ENCODE data around the gene NCAM1. TPM values are rescaled to one million over a fixed set of nuclear protein-coding genes. Genes with fewer than 3 reads are reported as not detected.

The NCAM1 gene
- polyA plus RNA-seq, 1 donor (not counting 4 experiments of a cell fraction or from before 2014, with no cell fraction given): 0.04 TPM

- no peak overlapping the region for H2AFZ ChIP-seq (ENCODE audit: control insufficient read depth, low read length)
- H3K27ac ChIP-seq (ENCODE audit: control insufficient read depth, insufficient read depth, low read length): no peak overlapping the region
- no peak overlapping the region for H3K4me3 ChIP-seq (ENCODE audit: control insufficient read depth in 2 of 3, extremely low read depth in 1 of 3, insufficient read depth in 2 of 3, low read depth in 1 of 3, low read length in 3 of 3)
- TF ChIP-seq EZH2 (IDR thresholded peaks at IDR 0.05; ENCODE audit: low read length): no peak
- TF ChIP-seq, protein P1, sequence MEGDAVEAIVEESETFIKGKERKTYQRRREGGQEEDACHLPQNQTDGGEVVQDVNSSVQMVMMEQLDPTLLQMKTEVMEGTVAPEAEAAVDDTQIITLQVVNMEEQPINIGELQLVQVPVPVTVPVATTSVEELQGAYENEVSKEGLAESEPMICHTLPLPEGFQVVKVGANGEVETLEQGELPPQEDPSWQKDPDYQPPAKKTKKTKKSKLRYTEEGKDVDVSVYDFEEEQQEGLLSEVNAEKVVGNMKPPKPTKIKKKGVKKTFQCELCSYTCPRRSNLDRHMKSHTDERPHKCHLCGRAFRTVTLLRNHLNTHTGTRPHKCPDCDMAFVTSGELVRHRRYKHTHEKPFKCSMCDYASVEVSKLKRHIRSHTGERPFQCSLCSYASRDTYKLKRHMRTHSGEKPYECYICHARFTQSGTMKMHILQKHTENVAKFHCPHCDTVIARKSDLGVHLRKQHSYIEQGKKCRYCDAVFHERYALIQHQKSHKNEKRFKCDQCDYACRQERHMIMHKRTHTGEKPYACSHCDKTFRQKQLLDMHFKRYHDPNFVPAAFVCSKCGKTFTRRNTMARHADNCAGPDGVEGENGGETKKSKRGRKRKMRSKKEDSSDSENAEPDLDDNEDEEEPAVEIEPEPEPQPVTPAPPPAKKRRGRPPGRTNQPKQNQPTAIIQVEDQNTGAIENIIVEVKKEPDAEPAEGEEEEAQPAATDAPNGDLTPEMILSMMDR (optimal IDR thresholded peaks at IDR 0.05 in 1 of 3, IDR thresholded peaks at IDR 0.05 in 1 of 3, conservative IDR thresholded peaks at IDR 0.05 in 1 of 3; ENCODE audit: extremely low read depth in 1 of 3, insufficient read depth in 2 of 3, low read length in 3 of 3): no peak
- no peak overlapping the region for H3K9ac ChIP-seq (ENCODE audit: control insufficient read depth, extremely low read depth, insufficient read depth, low read length)
- no peak for FAIRE-seq
- DNase-seq (ENCODE audit: low read depth, low spot score): no peak
- H3K4me2 ChIP-seq (ENCODE audit: control insufficient read depth, extremely low read depth, insufficient read depth, low read depth, low read length): no peak overlapping the region
- H3K4me1 ChIP-seq (ENCODE audit: control insufficient read depth, extremely low read depth, insufficient read depth, low read length): no peaks in the 10 kb centered on the region
- no peaks in the 10 kb centered on the region for H3K79me2 ChIP-seq (ENCODE audit: control insufficient read depth, insufficient read depth, low read length)
- dilution Hi-C loops (cut with MboI; ENCODE audit: extremely low pct_ligation_motif_present, low sequenced_read_pairs): no loop called here
- H3K9me1 ChIP-seq (ENCODE audit: control insufficient read depth, extremely low read depth, insufficient read depth, low read length): no peaks in the 10 kb centered on the region
- H3K36me3 ChIP-seq (ENCODE audit: control insufficient read depth in 2 of 2, extremely low read depth in 1 of 2, insufficient read depth in 2 of 2, low read length in 2 of 2): no peaks in the 10 kb centered on the region
- H3K27me3 ChIP-seq (ENCODE audit: control insufficient read depth, extremely low read depth, insufficient read depth, low read length): no peaks in the 10 kb centered on the region
- H3K9me3 ChIP-seq (ENCODE audit: control insufficient read depth, low read depth, low read length): no peaks in the 10 kb centered on the region
- no peaks in the 10 kb centered on the region for H4K20me1 ChIP-seq (ENCODE audit: control insufficient read depth, extremely low read depth, insufficient read depth, low read length)
Observed at GRCh38 chr11:113026778-113027177, 65.6 kb downstream of the NCAM1 start.

GRCh38 chr11:113034576-113034975 lies 73.4 kb downstream of the NCAM1 start:
- no peak for TF ChIP-seq EZH2 (IDR thresholded peaks at IDR 0.05; ENCODE audit: low read length)
- TF ChIP-seq, protein P1 (optimal IDR thresholded peaks at IDR 0.05 in 1 of 3, IDR thresholded peaks at IDR 0.05 in 1 of 3, conservative IDR thresholded peaks at IDR 0.05 in 1 of 3; ENCODE audit: extremely low read depth in 1 of 3, insufficient read depth in 2 of 3, low read length in 3 of 3): no peak
- Histone ChIP-seq H3K9me3 (ENCODE audit: control insufficient read depth, low read depth, low read length) (no peaks in the 10 kb centered on the region), H2AFZ (ENCODE audit: control insufficient read depth, low read length) (no peak overlapping the region), H4K20me1 (ENCODE audit: control insufficient read depth, extremely low read depth, insufficient read depth, low read length) (no peaks in the 10 kb centered on the region), H3K27me3 (ENCODE audit: control insufficient read depth, extremely low read depth, insufficient read depth, low read length) (no peaks in the 10 kb centered on the region), H3K9ac (ENCODE audit: control insufficient read depth, extremely low read depth, insufficient read depth, low read length) (no peak overlapping the region), H3K27ac (ENCODE audit: control insufficient read depth, insufficient read depth, low read length) (no peak overlapping the region), H3K36me3 (ENCODE audit: control insufficient read depth in 2 of 2, extremely low read depth in 1 of 2, insufficient read depth in 2 of 2, low read length in 2 of 2) (no peaks in the 10 kb centered on the region), H3K4me2 (ENCODE audit: control insufficient read depth, extremely low read depth, insufficient read depth, low read depth, low read length) (no peak overlapping the region), H3K4me1 (ENCODE audit: control insufficient read depth, extremely low read depth, insufficient read depth, low read length) (no peaks in the 10 kb centered on the region), H3K79me2 (ENCODE audit: control insufficient read depth, insufficient read depth, low read length) (no peaks in the 10 kb centered on the region), H3K9me1 (ENCODE audit: control insufficient read depth, extremely low read depth, insufficient read depth, low read length) (no peaks in the 10 kb centered on the region), H3K4me3 (ENCODE audit: control insufficient read depth in 2 of 3, extremely low read depth in 1 of 3, insufficient read depth in 2 of 3, low read depth in 1 of 3, low read length in 3 of 3) (no peak overlapping the region)
- FAIRE-seq: no peak
- DNase-seq (ENCODE audit: low read depth, low spot score): no peak
- dilution Hi-C loops (cut with MboI; ENCODE audit: extremely low pct_ligation_motif_present, low sequenced_read_pairs): no loop called here
